NCI-H526 treated with DMSO at 0.1 percent for 48 hours (cell line): ENCODE data around the gene SLC16A2.

Source experiments
- DNase-seq: peaks from one replicate; lab custom pipeline; 2025; lab: John Stamatoyannopoulos, UW

Gene SLC16A2

GRCh38 chrX:74421036-74421739 is at the start of gene SLC16A2:
TSS of gene SLC16A2 (plus strand) at chrX:74421493. CDS start at chrX:74421638, 145 bp downstream.
- peak; percentile 45 for DNase-seq

GRCh38 chrX:74372272-74372671 is 49.0 kb upstream of the SLC16A2 start:
- DNase-seq = no peak

- no peak for DNase-seq
Measured at GRCh38 chrX:74377282-74377681, 44.0 kb upstream of the SLC16A2 start.

- peak; percentile 1 for DNase-seq
Measured at GRCh38 chrX:74382613-74383012, 38.7 kb upstream of the SLC16A2 start.

GRCh38 chrX:74383611-74384010 is 37.7 kb upstream of the SLC16A2 start:
- peak; percentile 7 for DNase-seq

GRCh38 chrX:74389016-74389722 is 32.1 kb upstream of the SLC16A2 start:
- DNase-seq = no peak

- DNase-seq = no peak
Measured at GRCh38 chrX:74395556-74395955, 25.7 kb upstream of the SLC16A2 start.

GRCh38 chrX:74405973-74406489 is 15.3 kb upstream of the SLC16A2 start:
- DNase-seq = no peak

GRCh38 chrX:74408304-74408703 is 13.0 kb upstream of the SLC16A2 start:
- DNase-seq = no peak

- no peak for DNase-seq
Measured at GRCh38 chrX:74419864-74420195, 1.5 kb upstream of the SLC16A2 start.

GRCh38 chrX:74420196-74421035 is 877 bp upstream of the SLC16A2 start:
- DNase-seq = no peak

GRCh38 chrX:74421740-74422352 is 553 bp downstream of the SLC16A2 start:
- no peak for DNase-seq

GRCh38 chrX:74422576-74423288 is 1.4 kb downstream of the SLC16A2 start:
- peak; percentile 20 for DNase-seq

GRCh38 chrX:74423289-74423998 is 2.2 kb downstream of the SLC16A2 start:
- DNase-seq = no peak

GRCh38 chrX:74426071-74426470 is 4.8 kb downstream of the SLC16A2 start:
- DNase-seq = no peak

- DNase-seq = no peak
Measured at GRCh38 chrX:74426615-74427014, 5.3 kb downstream of the SLC16A2 start.

GRCh38 chrX:74431797-74432196 is 10.5 kb downstream of the SLC16A2 start:
- DNase-seq = no peak

GRCh38 chrX:74434336-74434735 is 13.0 kb downstream of the SLC16A2 start:
- no peak for DNase-seq

GRCh38 chrX:74437530-74437929 is 16.2 kb downstream of the SLC16A2 start:
- DNase-seq = no peak

- DNase-seq = no peak
Measured at GRCh38 chrX:74438764-74439163, 17.5 kb downstream of the SLC16A2 start.

GRCh38 chrX:74445099-74445498 is 23.8 kb downstream of the SLC16A2 start:
- DNase-seq = no peak
